AG09319 (cell line): Measurements from ENCODE around the gene SYK.

Source experiments
- DNase-seq: peaks from one replicate; pipeline ENCODE4 v3.0.0-alpha.2; 2010; ENCODE audit warnings: low read depth; ENCODE audit errors: extremely low read depth
- CTCF ChIP-seq: IDR thresholded peaks from 2 replicates; pipeline ENCODE4 v1.5.1; 2011; ENCODE audit warnings: low read depth, mild to moderate bottlenecking, inconsistent platforms, low read length, moderate library complexity

Gene SYK

DNA sequence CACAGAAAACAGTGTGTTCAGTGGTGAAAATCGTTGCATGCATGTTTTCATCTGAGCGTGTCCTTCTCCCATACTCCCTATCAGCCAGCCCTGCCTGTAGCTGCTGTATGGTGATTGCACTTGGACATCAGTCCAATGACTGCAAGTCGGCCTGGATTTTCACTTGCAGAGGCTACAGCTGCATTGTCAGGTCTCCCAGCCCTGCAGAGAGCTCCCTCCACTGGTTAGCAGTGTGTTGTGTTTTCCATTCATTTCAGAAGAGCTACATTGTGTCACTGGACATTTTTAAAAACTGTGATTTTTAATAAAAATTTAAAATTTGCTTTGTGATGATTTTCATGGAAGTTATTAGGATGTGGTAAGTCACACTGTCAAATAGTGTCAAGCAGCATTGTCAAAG lies 96.6 kb downstream of the SYK start:
- no peak for DNase-seq

GRCh38 chr9:90899287-90899686 lies 97.7 kb downstream of the SYK start:
- DNase-seq = no peak
- no peak for TF ChIP-seq CTCF

More for the DNA sequence above, 96.6 kb downstream of the SYK start:
- peak; percentile 26 for TF ChIP-seq CTCF

GRCh38 chr9:90900130-90900529 lies 98.5 kb downstream of the SYK start:
- peak; percentile 20 for TF ChIP-seq CTCF
- DNase-seq = no peak

GRCh38 chr9:90901933-90902332 lies 100.3 kb downstream of the SYK start:
- no peak for TF ChIP-seq CTCF
- no peak for DNase-seq

DNA sequence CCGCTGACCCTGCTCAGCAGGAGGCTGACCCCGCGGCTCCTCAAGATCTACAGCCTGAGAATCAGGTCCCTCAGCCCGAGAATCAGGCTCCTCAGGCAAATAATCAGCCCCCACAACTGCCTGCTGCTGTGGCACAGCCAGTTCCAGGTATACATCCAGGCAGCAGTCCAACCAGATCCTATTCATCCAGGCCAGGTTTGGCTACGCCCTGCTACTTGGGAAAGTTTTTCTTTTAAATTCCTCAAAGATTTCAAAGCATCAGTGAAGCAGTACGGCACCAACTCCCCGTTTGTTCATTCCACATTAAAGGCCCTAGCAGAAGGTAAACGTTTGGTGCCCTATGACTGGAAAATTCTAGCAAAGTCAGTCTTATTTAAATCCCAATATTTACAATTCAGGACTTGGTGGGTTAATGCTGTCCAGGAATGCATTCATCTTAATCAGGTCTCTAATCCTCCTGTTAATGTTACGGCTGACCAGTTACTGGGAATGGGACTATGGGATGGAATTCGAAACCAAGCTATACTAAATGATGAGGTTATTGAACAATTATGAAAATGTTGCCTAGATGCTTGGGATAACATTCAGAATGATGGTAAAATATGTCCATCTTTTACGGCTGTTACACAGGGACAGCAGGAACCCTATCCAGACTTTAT lies 102.3 kb downstream of the SYK start:
- no peak for TF ChIP-seq CTCF
- DNase-seq = no peak

GRCh38 chr9:90904706-90905478 lies 103.3 kb downstream of the SYK start:
- no peak for TF ChIP-seq CTCF
- no peak for DNase-seq

DNA sequence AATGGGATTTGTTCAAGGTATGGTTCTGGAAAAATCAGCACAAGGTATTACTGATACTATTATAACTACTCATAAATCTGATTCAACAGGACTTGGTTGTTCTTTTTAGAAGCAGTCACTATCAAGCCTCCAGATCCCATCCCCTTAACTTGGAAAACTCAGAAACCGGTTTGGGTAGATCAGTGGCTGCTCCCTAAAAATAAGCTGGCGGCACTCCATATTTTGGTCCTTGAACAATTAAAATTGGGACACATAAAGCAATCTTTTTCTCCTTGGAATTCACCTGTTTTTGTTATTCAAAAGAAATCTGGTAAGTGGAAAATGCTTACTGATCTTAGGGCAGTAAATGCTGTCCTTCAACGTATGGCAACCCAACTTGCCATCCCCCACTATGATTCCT lies 104.2 kb downstream of the SYK start:
- DNase-seq = no peak
- TF ChIP-seq CTCF = no peak
